Astrocyte of the hippocampus (primary cell): ENCODE results near the gene WTIP.
"Not testable (repeated sequence)": the region's sequence is repeated elsewhere in the genome, so short reads cannot be mapped to it uniquely, and the experiment has no call there.

Source experiments
- DNase-seq: peaks from one replicate; pipeline ENCODE4 v3.0.0; 2011; ENCODE audit warnings: low read depth, low spot score

WTIP gene

GRCh38 chr19:34480971-34481841, at the start of gene WTIP:
Gene WTIP (plus strand): TSS chr19:34481758. CDS start chr19:34481975, 217 bp downstream.
- DNase-seq: peak; percentile 97

- DNase-seq: no peak
Measured at GRCh38 chr19:34432797-34433196, 48.8 kb upstream of the WTIP start.

GRCh38 chr19:34436716-34437115, 44.8 kb upstream of the WTIP start:
- peak; percentile 56 for DNase-seq

- no peak for DNase-seq
Measured at GRCh38 chr19:34448191-34448590, 33.4 kb upstream of the WTIP start.

- no peak for DNase-seq
Measured at GRCh38 chr19:34452723-34453122, 28.8 kb upstream of the WTIP start.

- no peak for DNase-seq
Measured at GRCh38 chr19:34454091-34454490, 27.5 kb upstream of the WTIP start.

- no peak for DNase-seq
Measured at GRCh38 chr19:34454685-34455084, 26.9 kb upstream of the WTIP start.

GRCh38 chr19:34455783-34456480, 25.6 kb upstream of the WTIP start:
- DNase-seq: not testable (repeated sequence)

GRCh38 chr19:34457446-34457845, 24.1 kb upstream of the WTIP start:
- DNase-seq: no peak

GRCh38 chr19:34458677-34459076, 22.9 kb upstream of the WTIP start:
- no peak for DNase-seq

GRCh38 chr19:34459614-34460013, 21.9 kb upstream of the WTIP start:
- no peak for DNase-seq

- DNase-seq: peak; percentile 12
Measured at GRCh38 chr19:34461375-34462100, 20.0 kb upstream of the WTIP start.

- DNase-seq: not testable (repeated sequence)
Measured at GRCh38 chr19:34464785-34465184, 16.8 kb upstream of the WTIP start.

GRCh38 chr19:34468409-34468808, 13.1 kb upstream of the WTIP start:
- no peak for DNase-seq

- not testable (repeated sequence) for DNase-seq
Measured at GRCh38 chr19:34469026-34469425, 12.5 kb upstream of the WTIP start.

- DNase-seq: no peak
Measured at GRCh38 chr19:34471906-34472700, 9.5 kb upstream of the WTIP start.

- DNase-seq: no peak
Measured at GRCh38 chr19:34474233-34474989, 7.1 kb upstream of the WTIP start.

- DNase-seq: peak; percentile 68
Measured at GRCh38 chr19:34475026-34475974, 6.3 kb upstream of the WTIP start.

- no peak for DNase-seq
Measured at GRCh38 chr19:34475975-34476594, 5.5 kb upstream of the WTIP start.
